Gastrocnemius medialis (tissue), 4 donors: Measurements from ENCODE around the gene ZNF804A.

Experiments used
- CTCF ChIP-seq, 5 experiments: fragments of 450-650 bp in 3 of 5; fragments of 200-600 bp in 2 of 5; sonication (generic) in 2 of 5; IDR thresholded peaks in 4 of 5; conservative IDR thresholded peaks in 1 of 5; 1 replicate in 4 of 5; 2 replicates in 1 of 5; pipeline ENCODE4 v1.5.1; 2016 to 2019; ENCODE audit warnings: antibody characterized with exemption in 5 of 5, mild to moderate bottlenecking in 3 of 5, moderate library complexity in 3 of 5
- POLR2A ChIP-seq, 2 donors: fragments of 450-650 bp; IDR thresholded peaks; one replicate each; pipeline ENCODE4 v1.6.1; 2017; ENCODE audit warnings: antibody characterized with exemption in 2 of 2, mild to moderate bottlenecking in 2 of 2, moderate library complexity in 2 of 2

- no peak for TF ChIP-seq CTCF (IDR thresholded peaks at IDR 0.05 in 4 of 5, conservative IDR thresholded peaks at IDR 0.05 in 1 of 5)
- no peak for TF ChIP-seq POLR2A (IDR thresholded peaks at IDR 0.05)
Measured at GRCh38 chr2:184834699-184835397, 236.5 kb downstream of the ZNF804A start.
